ENCODE measurements around the gene FAM117B.

- TF ChIP-seq CTCF (conservative IDR thresholded peaks at IDR 0.05; ENCODE audit: low read depth, low read length) (no peak), EZH2 (IDR thresholded peaks at IDR 0.05; ENCODE audit: borderline replicate concordance, low read depth, low read length, poor library complexity, severe bottlenecking) (no peak)
Observed at GRCh38 chr2:202660796-202661195, 26.0 kb downstream of the FAM117B start.

All from A673 (cell line).